Panc1 (cell line): ENCODE measurements around the gene MAP2K5. TPM values are rescaled to one million over a fixed set of nuclear protein-coding genes. Genes with fewer than 3 reads are reported as not detected.

Experiments
- ATAC-seq: fragments of 200-7000 bp; cut with Tn5 transposase; 2 replicates; pipeline ENCODE4 v1.9.1; 2020; ENCODE audit warnings: mild to moderate bottlenecking, moderate library complexity
- BruUV-seq: library from RNA; stranded (reverse); fragments of 400-500 nt; replicated peaks from 2 replicates; lab custom pipeline; 2021; lab: Mats Ljungman, UMichigan
- CTCF ChIA-PET: fragments of 300-600 bp; sonication (Branson Sonifier 250); formaldehyde crosslinking; loops from one replicate; lab custom pipeline; 2022; ENCODE audit warnings: antibody characterized with exemption; lab: Charles Lee
- POLR2A ChIA-PET: fragments of 300-600 bp; sonication (Branson Sonifier 250); formaldehyde crosslinking; loops from one replicate; lab custom pipeline; 2022; ENCODE audit warnings: antibody characterized with exemption; lab: Charles Lee
- DNase-seq: peaks from one replicate; pipeline ENCODE4 v3.0.0-alpha.2; 2010; ENCODE audit warnings: low read depth, low spot score
- H3K27ac ChIP-seq: 2 replicates; pipeline ENCODE4 v1.5.1; 2011; ENCODE audit warnings: mild to moderate bottlenecking, low read length, inconsistent platforms
- H3K27me3 ChIP-seq: fragments of 200-500 bp; sonication (Bioruptor generic); 2 replicates; pipeline ENCODE4 v1.6.0; 2014; ENCODE audit warnings: low read length, inconsistent platforms; ENCODE audit not compliant: control insufficient read depth, insufficient read depth
- H3K36me3 ChIP-seq: fragments of 200-500 bp; sonication (Bioruptor generic); 2 replicates; pipeline ENCODE4 v1.5.1; 2014; ENCODE audit warnings: inconsistent platforms, mild to moderate bottlenecking, low read length, moderate library complexity; ENCODE audit not compliant: control insufficient read depth, insufficient read depth
- H3K4me1 ChIP-seq: 2 replicates; pipeline ENCODE4 v1.5.1; 2011; ENCODE audit warnings: inconsistent platforms, mild to moderate bottlenecking, low read length, moderate library complexity; ENCODE audit not compliant: control insufficient read depth, insufficient read depth
- H3K4me3 ChIP-seq, 2 experiments: 2 replicates each; pipeline ENCODE4 v1.5.1; 2011 to 2012; ENCODE audit warnings: low read depth in 2 of 2, low read length in 2 of 2, mild to moderate bottlenecking in 2 of 2, inconsistent platforms in 1 of 2, moderate library complexity in 1 of 2
- H3K9me3 ChIP-seq: fragments of 200-500 bp; sonication (Bioruptor generic); 2 replicates; pipeline ENCODE4 v1.5.1; 2014; ENCODE audit warnings: low read depth, mild to moderate bottlenecking, inconsistent platforms, low read length, moderate library complexity; ENCODE audit not compliant: control insufficient read depth, insufficient read depth
- CTCF ChIP-seq: fragments of 450-650 bp; IDR thresholded peaks from 2 replicates; pipeline ENCODE4 v1.5.1; 2017; ENCODE audit warnings: mild to moderate bottlenecking
- POLR2AphosphoS5 ChIP-seq: IDR thresholded peaks from 2 replicates; pipeline ENCODE4 v1.6.1; 2012; ENCODE audit warnings: mild to moderate bottlenecking, low read depth, low read length, moderate library complexity
- REST ChIP-seq, 2 experiments: IDR thresholded peaks; 2 replicates each; pipeline ENCODE4 v1.6.1; 2011 to 2012; ENCODE audit warnings: low read depth in 2 of 2, control low read depth in 1 of 2, low read length in 1 of 2, mild to moderate bottlenecking in 1 of 2, moderate library complexity in 1 of 2; ENCODE audit not compliant: insufficient read depth in 1 of 2
- SIN3A ChIP-seq: IDR thresholded peaks from 2 replicates; pipeline ENCODE4 v1.6.1; 2012; ENCODE audit warnings: low read depth, mild to moderate bottlenecking, low read length, moderate library complexity, borderline replicate concordance; ENCODE audit not compliant: insufficient read depth
- TCF7L2 ChIP-seq: IDR thresholded peaks from 2 replicates; pipeline ENCODE4 v1.6.1; 2011; ENCODE audit warnings: mild to moderate bottlenecking, low read depth, low read length, inconsistent platforms
- in situ Hi-C: cut with HindIII; loops from 2 replicates; pipeline ENCODE4 v1.10.0; 2016; ENCODE audit warnings: low sequenced_read_pairs, low pct_unique_long_range_greater_than_20kb
- intact Hi-C: fragments of 100-400 bp; cut with micrococcal nuclease; formaldehyde crosslinking; loops from one replicate; pipeline ENCODE4 v1.10.0; 2022; ENCODE audit not compliant: unreplicated experiment
- total RNA-seq: library from RNA; stranded (reverse); gene quantifications from one replicate; pipeline ENCODE4 v1.2.1, GENCODE V29; 2021; ENCODE audit not compliant: unreplicated experiment

Gene MAP2K5
- total RNA-seq, 1 experiment from 2014 or later: 18.3 TPM

GRCh38 chr15:67785431-67785830 lies 242.9 kb downstream of the MAP2K5 start:
- BruUV-seq: no TSS peak
- H3K4me1 ChIP-seq: no peaks in the 10 kb centered on the region
- ChIA-PET POLR2A (no interaction called here), CTCF (no interaction called here)
- H3K27me3 ChIP-seq: no peaks in the 10 kb centered on the region
- H3K4me3 ChIP-seq: no peak overlapping the region
- no peak overlapping the region for H3K27ac ChIP-seq
- no peak for ATAC-seq
- H3K36me3 ChIP-seq: no peaks in the 10 kb centered on the region
- TF ChIP-seq TCF7L2 (no peak), REST (IDR thresholded peaks at IDR 0.05; ENCODE audit: insufficient read depth in 1 of 2, low read depth in 2 of 2, low read length in 1 of 2) (no peak), POLR2AphosphoS5 (no peak), CTCF (no peak), SIN3A (no peak)
- in situ Hi-C loops: no loop called here
- no peak for DNase-seq
- intact Hi-C loops: no loop called here
- H3K9me3 ChIP-seq: no peaks in the 10 kb centered on the region

- TF ChIP-seq SIN3A: no peak
- TF ChIP-seq REST (IDR thresholded peaks at IDR 0.05; ENCODE audit: insufficient read depth in 1 of 2, low read depth in 2 of 2, low read length in 1 of 2): no peak
- TF ChIP-seq POLR2AphosphoS5: no peak
- TF ChIP-seq TCF7L2: no peak
- TF ChIP-seq CTCF: no peak
- H3K4me1 ChIP-seq: no peaks in the 10 kb centered on the region
- H3K9me3 ChIP-seq: no peaks in the 10 kb centered on the region
- no peak for ATAC-seq
- BruUV-seq: no TSS peak
- ChIA-PET POLR2A (no interaction called here), CTCF (no interaction called here)
- in situ Hi-C loops: no loop called here
- H3K4me3 ChIP-seq: no peak overlapping the region
- H3K36me3 ChIP-seq: no peaks in the 10 kb centered on the region
- no peaks in the 10 kb centered on the region for H3K27me3 ChIP-seq
- no peak for DNase-seq
- intact Hi-C loops: no loop called here
- no peak overlapping the region for H3K27ac ChIP-seq
These were observed 244.1 kb downstream of the MAP2K5 start for GRCh38 chr15:67786646-67787045.
